Measurements from ENCODE around the gene CSRNP2. TPM values are rescaled to one million over a fixed set of nuclear protein-coding genes. Genes with fewer than 3 reads are reported as not detected.
A peak's percentile ranks its signal among the peaks of the same experiment; 100 is the strongest.

Gene CSRNP2
- total and polyA plus RNA-seq, 5 donors: 13.2 to 24.9 (median 18.5) TPM

DNA sequence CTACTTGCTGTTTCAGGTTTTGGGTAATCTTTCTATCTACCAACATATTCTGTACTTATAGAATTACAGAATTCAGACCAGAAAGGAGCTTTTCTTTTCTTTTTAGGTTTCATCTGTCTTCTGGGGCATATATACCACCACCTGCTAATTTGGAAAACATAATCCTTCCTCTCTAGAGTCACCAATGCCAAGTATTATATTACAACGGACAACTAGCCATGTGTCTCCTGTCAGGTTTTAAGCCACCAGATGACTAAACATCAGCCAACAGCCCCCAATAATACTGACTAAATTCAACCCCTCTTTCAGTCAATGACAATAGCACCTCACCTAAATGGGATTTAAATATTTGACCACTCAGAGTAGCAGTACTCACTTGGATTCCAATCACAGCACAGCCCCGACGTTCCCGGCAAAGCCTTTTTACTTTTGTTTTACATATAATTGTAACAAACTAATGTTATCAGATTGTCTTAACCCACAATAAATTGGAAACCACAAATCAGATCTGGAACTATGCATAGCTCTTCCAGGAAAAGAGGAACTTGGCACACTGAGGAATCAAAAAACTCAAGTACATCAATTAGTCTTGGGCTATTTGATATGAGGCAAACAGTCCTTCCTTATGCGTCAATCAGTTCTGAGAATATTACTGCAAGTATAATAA is 70.7 kb downstream of the CSRNP2 start:
- WGBS: 65% methylated on average over 5 of the region's 5 CpGs
- intact Hi-C loops (cut with DNase I): no loop called here
- Histone ChIP-seq H3K27me3 (ENCODE audit: control insufficient read depth, insufficient read depth) (no peaks in the 10 kb centered on the region), H3K27ac (ENCODE audit: low read length) (no peak overlapping the region), H3K4me1 (ENCODE audit: control insufficient read depth, insufficient read depth, low read length) (peaks cover 1% of the 10 kb centered on the region), H3K9me3 (ENCODE audit: control insufficient read depth, low read length) (no peaks in the 10 kb centered on the region), H3K4me3 (ENCODE audit: low read length) (no peak overlapping the region)
- no peak for ATAC-seq
- DNase-seq: no peak

GRCh38 chr12:51011955-51012354 is 71.4 kb downstream of the CSRNP2 start:
- intact Hi-C loops (cut with DNase I): no loop called here
- peak in 1 of 2 donors; percentile 68 for ATAC-seq
- WGBS: 79% methylated on average over 4 of the region's 4 CpGs
- H3K4me3 ChIP-seq (ENCODE audit: low read length): no peak overlapping the region
- no peaks in the 10 kb centered on the region for H3K4me1 ChIP-seq (ENCODE audit: control insufficient read depth, insufficient read depth, low read length)
- H3K9me3 ChIP-seq (ENCODE audit: control insufficient read depth, low read length): no peaks in the 10 kb centered on the region
- H3K27ac ChIP-seq (ENCODE audit: low read length): no peak overlapping the region
- H3K27me3 ChIP-seq (ENCODE audit: control insufficient read depth, insufficient read depth): no peaks in the 10 kb centered on the region
- peak in 1 of 3 donors; percentile 55 for DNase-seq

Other genes with a start within 250 kb of the CSRNP2 start
- not detected for gene TMPRSS12, start 240.7 kb downstream of the CSRNP2 start, total RNA-seq
- gene TMPRSS12, start 240.7 kb downstream of the CSRNP2 start, polyA plus RNA-seq: not detected
- not detected for gene HIGD1C, start 131.1 kb downstream of the CSRNP2 start, total RNA-seq
- not detected for gene HIGD1C, start 131.1 kb downstream of the CSRNP2 start, polyA plus RNA-seq
- 10 to 100 TPM; 42.6 to 52.4 (median 50.0) TPM for gene SLC11A2, start 57.2 kb downstream of the CSRNP2 start, total RNA-seq
- 19.0 TPM for gene SLC11A2, start 57.2 kb downstream of the CSRNP2 start, polyA plus RNA-seq
- gene LETMD1, start 35.3 kb downstream of the CSRNP2 start, total RNA-seq: 10 to 100 TPM; 29.8 to 33.9 (median 32.0) TPM
- 28.2 TPM for gene LETMD1, start 35.3 kb downstream of the CSRNP2 start, polyA plus RNA-seq
- gene TFCP2, start 89.5 kb upstream of the CSRNP2 start, total RNA-seq: 10 to 100 TPM; 17.4 to 25.1 (median 20.3) TPM
- gene TFCP2, start 89.5 kb upstream of the CSRNP2 start, polyA plus RNA-seq: 11.8 TPM
- gene POU6F1, start 134.5 kb upstream of the CSRNP2 start, total RNA-seq: 10 to 100 TPM in 1 of 4 donors, 1 to 10 TPM in 3; 7.7 to 10.2 (median 8.4) TPM
- 4.6 TPM for gene POU6F1, start 134.5 kb upstream of the CSRNP2 start, polyA plus RNA-seq
- gene DAZAP2, start 155.2 kb upstream of the CSRNP2 start, total RNA-seq: 100 to 1,000 TPM; 150 to 176 (median 168) TPM
- 135 TPM for gene DAZAP2, start 155.2 kb upstream of the CSRNP2 start, polyA plus RNA-seq
- 1 to 10 TPM; 1.4 to 6.2 (median 3.1) TPM for gene SMAGP, start 186.8 kb upstream of the CSRNP2 start, total RNA-seq
- 3.6 TPM for gene SMAGP, start 186.8 kb upstream of the CSRNP2 start, polyA plus RNA-seq
- 1 to 10 TPM; 2.5 to 4.5 (median 3.2) TPM for gene BIN2, start 240.6 kb upstream of the CSRNP2 start, total RNA-seq
- 1.8 TPM for gene BIN2, start 240.6 kb upstream of the CSRNP2 start, polyA plus RNA-seq